ENCODE results near the gene ABHD4. TPM values are rescaled to one million over a fixed set of nuclear protein-coding genes. Genes with fewer than 3 reads are reported as not detected.

ABHD4 gene
- polyA plus RNA-seq, 2 of the 4 experiments (the other 2 are of a cell fraction), result 58.3 to 70.7 TPM

DNA sequence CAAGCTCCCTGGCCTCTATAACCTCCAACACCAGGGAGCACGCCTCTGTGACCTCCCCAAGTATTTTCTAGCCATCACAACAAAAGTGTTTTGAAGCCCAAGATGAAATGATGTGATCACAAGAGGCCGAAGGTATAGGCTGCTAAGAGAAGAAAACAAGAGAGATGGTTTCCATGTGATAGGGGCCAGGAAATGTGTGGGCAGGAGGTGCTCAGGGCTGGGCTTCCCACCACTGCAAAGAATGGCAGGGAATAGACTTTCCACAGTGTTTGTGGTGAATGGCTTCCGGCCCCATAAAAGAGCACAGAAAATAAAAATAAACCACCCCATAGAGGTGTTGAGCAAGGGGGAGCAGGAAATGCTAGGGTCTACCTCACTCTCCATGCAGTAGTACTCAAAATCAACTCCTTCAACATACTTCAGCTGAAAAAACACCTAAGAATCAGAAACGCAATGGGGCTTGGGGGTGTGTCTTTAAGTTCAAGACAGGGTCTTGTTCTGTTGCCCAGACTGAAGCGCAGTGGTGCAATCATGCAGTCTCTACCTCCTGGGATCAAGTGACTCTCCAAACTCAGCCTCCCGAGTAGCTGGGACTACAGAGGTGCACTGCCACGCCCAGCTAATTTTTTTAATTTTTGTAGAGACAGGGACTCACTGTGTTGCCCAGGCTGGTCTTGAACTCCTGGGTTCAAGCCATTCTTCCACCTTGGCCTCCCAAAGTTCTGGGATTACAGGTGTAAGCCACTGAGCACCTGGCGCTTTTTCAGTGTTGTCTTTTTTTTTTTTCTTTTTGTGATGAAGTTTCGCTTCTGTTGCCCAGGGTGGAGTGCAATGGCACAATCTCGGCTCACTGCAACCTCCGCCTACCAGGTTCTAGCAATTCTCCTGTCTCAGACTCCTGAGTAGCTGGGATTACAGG, 36.2 kb upstream of the ABHD4 start:
- no peak for TF ChIP-seq HOXB13 (CRISPR knock-in tag; IDR thresholded peaks at IDR 0.05; ENCODE audit: low read depth)
- Histone ChIP-seq H3K4me1 (peaks cover 6% of the 10 kb centered on the region; the same call in 1 of the 3 replicates), H3K9me3 (no peaks in the 10 kb centered on the region), H3K4me2 (no peak overlapping the region), H3K27ac (no peak overlapping the region), H3K4me3 (no peak overlapping the region)
- no peak for ATAC-seq
- POLR2A ChIA-PET, result no interaction called here
- no peak for DNase-seq (ENCODE audit: low read depth in 1 of 2, low spot score in 1 of 2)
- CTCF ChIA-PET, result interaction anchor here (0.6 to 16.3 kb wide), 13 partner anchors 9 to 1870 kb away, joined by 3 to 376 read pairs (median 4); partner anchors contain the start of genes AJUBA and OR6J1
- 87% methylated on average over 11 of the region's 11 CpGs for WGBS (ENCODE audit: missing lambda C conversion rate)
- FAIRE-seq, result no peak

DNA sequence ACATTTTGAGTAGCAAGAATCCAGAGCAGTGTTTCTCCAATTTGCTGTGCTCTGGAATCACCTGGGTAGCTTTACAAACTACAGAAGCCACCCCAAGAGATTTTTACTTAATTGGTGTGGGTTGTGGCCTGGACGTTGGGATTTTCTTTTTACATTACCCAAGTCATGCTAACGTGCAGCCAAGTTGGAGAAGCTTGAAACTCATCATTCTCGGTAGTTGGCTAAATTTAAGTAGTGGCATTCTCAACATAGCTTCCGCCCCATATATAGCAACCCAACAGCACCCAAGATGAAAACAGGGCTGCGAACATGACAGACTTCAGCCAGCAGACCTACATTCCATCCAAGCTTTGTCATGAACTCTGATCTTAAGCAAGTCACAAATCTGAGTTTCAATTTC, 34.1 kb upstream of the ABHD4 start:
- Histone ChIP-seq H3K4me2 (no peak overlapping the region), H3K4me3 (no peak overlapping the region), H3K27ac (no peak overlapping the region), H3K9me3 (no peaks in the 10 kb centered on the region), H3K4me1 (peaks cover 3% of the 10 kb centered on the region; the same call in 1 of the 3 replicates)
- 92% methylated on average over 5 of the region's 5 CpGs for WGBS (ENCODE audit: missing lambda C conversion rate)
- no peak for FAIRE-seq
- no peak for ATAC-seq
- no peak for DNase-seq (ENCODE audit: low read depth in 1 of 2, low spot score in 1 of 2)
- ChIA-PET CTCF (interaction anchor here (0.9 to 16.3 kb wide), 8 partner anchors 8 to 494 kb away, joined by 3 to 376 read pairs (median 4); partner anchors contain the start of gene OR6J1), POLR2A (interaction anchor here (0.9 kb wide), 1 partner anchor 26 kb away, joined by 3 read pairs; the partner anchor contains the start of gene DAD1)
- TF ChIP-seq JUNB (IDR thresholded peaks at IDR 0.05), result no peak
- TF ChIP-seq EHF (CRISPR knock-in tag; IDR thresholded peaks at IDR 0.05), result no peak
- no peak for TF ChIP-seq POLR2A (IDR thresholded peaks at IDR 0.05; ENCODE audit: low read length)
- no peak for TF ChIP-seq RCOR1 (IDR thresholded peaks at IDR 0.05; ENCODE audit: low read depth, low read length)
- TF ChIP-seq FOSL2 (IDR thresholded peaks at IDR 0.05), result no peak
- TF ChIP-seq FOSL2 (CRISPR knock-in tag; IDR thresholded peaks at IDR 0.05), result no peak
- TF ChIP-seq KDM1A (IDR thresholded peaks at IDR 0.05; ENCODE audit: low read depth), result no peak

DNA sequence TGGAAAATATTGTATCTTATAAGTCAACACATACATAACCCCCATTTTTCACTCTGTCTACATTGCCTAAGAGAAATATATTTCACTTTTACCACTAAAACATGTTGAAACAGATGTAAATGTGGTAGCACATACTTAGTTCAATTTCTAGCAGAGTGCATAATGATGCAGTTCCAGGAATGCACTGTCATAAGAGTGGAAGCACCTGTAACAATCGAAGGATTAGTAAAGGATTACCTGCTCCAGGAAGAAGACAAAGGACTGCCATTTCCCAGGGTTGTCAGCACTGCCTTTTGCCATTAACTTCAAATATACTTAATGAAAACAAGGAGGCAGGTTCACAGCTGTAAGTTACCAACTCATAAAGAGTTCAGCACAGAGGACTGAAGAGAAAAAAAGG, 33.6 kb upstream of the ABHD4 start:
- Histone ChIP-seq H3K4me1 (peaks cover 3% of the 10 kb centered on the region; the same call in 1 of the 3 replicates), H3K4me3 (no peak overlapping the region), H3K4me2 (no peak overlapping the region), H3K27ac (no peak overlapping the region), H3K9me3 (no peaks in the 10 kb centered on the region)
- no peak for TF ChIP-seq POLR2A (IDR thresholded peaks at IDR 0.05; ENCODE audit: low read length)
- TF ChIP-seq, protein P1, sequence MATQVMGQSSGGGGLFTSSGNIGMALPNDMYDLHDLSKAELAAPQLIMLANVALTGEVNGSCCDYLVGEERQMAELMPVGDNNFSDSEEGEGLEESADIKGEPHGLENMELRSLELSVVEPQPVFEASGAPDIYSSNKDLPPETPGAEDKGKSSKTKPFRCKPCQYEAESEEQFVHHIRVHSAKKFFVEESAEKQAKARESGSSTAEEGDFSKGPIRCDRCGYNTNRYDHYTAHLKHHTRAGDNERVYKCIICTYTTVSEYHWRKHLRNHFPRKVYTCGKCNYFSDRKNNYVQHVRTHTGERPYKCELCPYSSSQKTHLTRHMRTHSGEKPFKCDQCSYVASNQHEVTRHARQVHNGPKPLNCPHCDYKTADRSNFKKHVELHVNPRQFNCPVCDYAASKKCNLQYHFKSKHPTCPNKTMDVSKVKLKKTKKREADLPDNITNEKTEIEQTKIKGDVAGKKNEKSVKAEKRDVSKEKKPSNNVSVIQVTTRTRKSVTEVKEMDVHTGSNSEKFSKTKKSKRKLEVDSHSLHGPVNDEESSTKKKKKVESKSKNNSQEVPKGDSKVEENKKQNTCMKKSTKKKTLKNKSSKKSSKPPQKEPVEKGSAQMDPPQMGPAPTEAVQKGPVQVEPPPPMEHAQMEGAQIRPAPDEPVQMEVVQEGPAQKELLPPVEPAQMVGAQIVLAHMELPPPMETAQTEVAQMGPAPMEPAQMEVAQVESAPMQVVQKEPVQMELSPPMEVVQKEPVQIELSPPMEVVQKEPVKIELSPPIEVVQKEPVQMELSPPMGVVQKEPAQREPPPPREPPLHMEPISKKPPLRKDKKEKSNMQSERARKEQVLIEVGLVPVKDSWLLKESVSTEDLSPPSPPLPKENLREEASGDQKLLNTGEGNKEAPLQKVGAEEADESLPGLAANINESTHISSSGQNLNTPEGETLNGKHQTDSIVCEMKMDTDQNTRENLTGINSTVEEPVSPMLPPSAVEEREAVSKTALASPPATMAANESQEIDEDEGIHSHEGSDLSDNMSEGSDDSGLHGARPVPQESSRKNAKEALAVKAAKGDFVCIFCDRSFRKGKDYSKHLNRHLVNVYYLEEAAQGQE (IDR thresholded peaks at IDR 0.05), result no peak
- no peak for TF ChIP-seq HDAC2 (IDR thresholded peaks at IDR 0.05)
- TF ChIP-seq, protein P2, sequence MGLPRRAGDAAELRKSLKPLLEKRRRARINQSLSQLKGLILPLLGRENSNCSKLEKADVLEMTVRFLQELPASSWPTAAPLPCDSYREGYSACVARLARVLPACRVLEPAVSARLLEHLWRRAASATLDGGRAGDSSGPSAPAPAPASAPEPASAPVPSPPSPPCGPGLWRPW (IDR thresholded peaks at IDR 0.05), result no peak
- no peak for TF ChIP-seq MYC (IDR thresholded peaks at IDR 0.05; ENCODE audit: borderline replicate concordance, low read length)
- TF ChIP-seq POLR2AphosphoS2 (conservative IDR thresholded peaks at IDR 0.05; ENCODE audit: low read length), result no peak
- TF ChIP-seq HEYL (CRISPR knock-in tag; IDR thresholded peaks at IDR 0.05), result no peak
- CTCF ChIA-PET, result interaction anchor here (0.9 to 16.3 kb wide), 7 partner anchors 8 to 304 kb away, joined by 3 to 376 read pairs (median 7); partner anchors contain the start of gene OR6J1
- ATAC-seq (no peak), DNase-seq (ENCODE audit: low read depth in 1 of 2, low spot score in 1 of 2) (no peak), FAIRE-seq (no peak)
- 89% methylated on average over 1 of the region's 1 CpG for WGBS (ENCODE audit: missing lambda C conversion rate)
- POLR2A ChIA-PET, result interaction anchor here (0.9 kb wide), 1 partner anchor 25 kb away, joined by 3 read pairs; the partner anchor contains the start of gene DAD1

Data from A549 (cell line).